ENCODE results near the gene SEC23IP. TPM values are rescaled to one million over a fixed set of nuclear protein-coding genes. Genes with fewer than 3 reads are reported as not detected.
A peak's percentile ranks its signal among the peaks of the same experiment; 100 is the strongest.
"Not testable (repeated sequence)": the region's sequence is repeated elsewhere in the genome, so short reads cannot be mapped to it uniquely, and the experiment has no call there.

Gene SEC23IP
- total RNA-seq, 2 donors from 2014 or later, result 52.2 to 67.2 TPM

- intact Hi-C loops (cut with DNase I, micrococcal nuclease), result no loop called here
- DNase-seq, result peak; percentile 85 to 92
- peak; percentile 95 for ATAC-seq
Measured at GRCh38 chr10:119872860-119873681, 19.5 kb upstream of the SEC23IP start.

- DNase-seq (no peak), ATAC-seq (no peak)
- intact Hi-C loops (cut with DNase I, micrococcal nuclease), result no loop called here
Measured at GRCh38 chr10:119878524-119878923, 14.0 kb upstream of the SEC23IP start.

- intact Hi-C loops (cut with DNase I, micrococcal nuclease); ATAC-seq; DNase-seq: not testable (repeated sequence)
Measured at GRCh38 chr10:119883901-119884611, 8.5 kb upstream of the SEC23IP start.

- ATAC-seq; DNase-seq; intact Hi-C loops (cut with DNase I, micrococcal nuclease): not testable (repeated sequence)
Measured at GRCh38 chr10:119886070-119886469, 6.5 kb upstream of the SEC23IP start.

- intact Hi-C loops (cut with DNase I, micrococcal nuclease); ATAC-seq; DNase-seq: not testable (repeated sequence)
Measured at GRCh38 chr10:119888715-119889114, 3.8 kb upstream of the SEC23IP start.

- intact Hi-C loops (cut with DNase I, micrococcal nuclease); ATAC-seq: not testable (repeated sequence)
Measured at GRCh38 chr10:119889201-119889600, 3.3 kb upstream of the SEC23IP start.

GRCh38 chr10:119890307-119890706 is 2.2 kb upstream of the SEC23IP start:
- DNase-seq; intact Hi-C loops (cut with DNase I, micrococcal nuclease); ATAC-seq: not testable (repeated sequence)

More at GRCh38 chr10:119889201-119889600, 3.3 kb upstream of the SEC23IP start:
- DNase-seq, result not testable (repeated sequence)

GRCh38 chr10:119891849-119892187 is 712 bp upstream of the SEC23IP start:
- intact Hi-C loops (cut with DNase I, micrococcal nuclease); DNase-seq; ATAC-seq: not testable (repeated sequence)

GRCh38 chr10:119893074-119893473 is 544 bp downstream of the SEC23IP start:
- ATAC-seq (peak; percentile 13), DNase-seq (no peak)
- intact Hi-C loops (cut with DNase I, micrococcal nuclease), result no loop called here

- intact Hi-C loops (cut with DNase I, micrococcal nuclease), result no loop called here
- DNase-seq (no peak), ATAC-seq (no peak)
Measured at GRCh38 chr10:119893845-119894427, 1.4 kb downstream of the SEC23IP start.

- no peak for ATAC-seq
- DNase-seq, result no peak
- intact Hi-C loops (cut with DNase I, micrococcal nuclease), result no loop called here
Measured at GRCh38 chr10:119896061-119896655, 3.6 kb downstream of the SEC23IP start.

GRCh38 chr10:119896937-119897770 is 4.6 kb downstream of the SEC23IP start:
- intact Hi-C loops (cut with DNase I, micrococcal nuclease), result no loop called here
- DNase-seq, result peak; percentile 78 to 80
- peak; percentile 56 for ATAC-seq

- ATAC-seq, result no peak
- intact Hi-C loops (cut with DNase I, micrococcal nuclease), result no loop called here
- DNase-seq, result no peak
Measured at GRCh38 chr10:119898577-119898976, 6.0 kb downstream of the SEC23IP start.

GRCh38 chr10:119903946-119904666 is 11.6 kb downstream of the SEC23IP start:
- intact Hi-C loops (cut with DNase I, micrococcal nuclease), result no loop called here
- peak in 1 of 2 donors; percentile 34 for DNase-seq
- ATAC-seq, result no peak

GRCh38 chr10:119907695-119908094 is 15.2 kb downstream of the SEC23IP start:
- DNase-seq; intact Hi-C loops (cut with DNase I, micrococcal nuclease); ATAC-seq: not testable (repeated sequence)

GRCh38 chr10:119908166-119908565 is 15.6 kb downstream of the SEC23IP start:
- DNase-seq (no peak), ATAC-seq (no peak)
- intact Hi-C loops (cut with DNase I, micrococcal nuclease), result no loop called here

GRCh38 chr10:119910689-119911088 is 18.2 kb downstream of the SEC23IP start:
- intact Hi-C loops (cut with DNase I, micrococcal nuclease), result no loop called here
- ATAC-seq, result no peak
- no peak for DNase-seq

GRCh38 chr10:119917777-119918176 is 25.2 kb downstream of the SEC23IP start:
- intact Hi-C loops (cut with DNase I, micrococcal nuclease), result no loop called here
- DNase-seq (no peak), ATAC-seq (no peak)

Measured in left colon (tissue), 2 donors.